GF-D8 (cell line): Measurements from ENCODE around the gene MAPK10.
"Not testable (repeated sequence)": the region's sequence is repeated elsewhere in the genome, so short reads cannot be mapped to it uniquely, and the experiment has no call there.

Source experiments
- DNase-seq: peaks from one replicate; lab custom pipeline; 2025; lab: John Stamatoyannopoulos, UW

The MAPK10 gene

DNA sequence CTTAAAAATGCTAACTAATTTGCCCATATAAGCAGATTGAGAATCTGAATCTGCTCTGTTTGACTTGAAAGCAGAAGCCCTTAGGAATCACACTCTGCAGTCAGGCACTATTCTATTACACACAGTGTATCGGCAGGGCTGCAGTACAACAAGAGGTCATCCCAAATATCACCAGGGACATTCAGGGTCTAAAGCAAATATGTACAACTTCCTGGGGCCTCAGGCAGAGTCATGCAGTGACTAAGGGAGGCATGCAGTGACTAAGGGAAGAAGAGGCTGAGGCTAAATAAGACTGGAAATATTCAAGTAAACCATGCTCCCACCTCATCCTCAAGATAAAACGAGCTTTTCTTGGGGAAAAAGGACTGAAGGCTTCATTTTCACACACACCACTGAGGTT, 20.9 kb downstream of the MAPK10 start:
- DNase-seq = no peak

DNA sequence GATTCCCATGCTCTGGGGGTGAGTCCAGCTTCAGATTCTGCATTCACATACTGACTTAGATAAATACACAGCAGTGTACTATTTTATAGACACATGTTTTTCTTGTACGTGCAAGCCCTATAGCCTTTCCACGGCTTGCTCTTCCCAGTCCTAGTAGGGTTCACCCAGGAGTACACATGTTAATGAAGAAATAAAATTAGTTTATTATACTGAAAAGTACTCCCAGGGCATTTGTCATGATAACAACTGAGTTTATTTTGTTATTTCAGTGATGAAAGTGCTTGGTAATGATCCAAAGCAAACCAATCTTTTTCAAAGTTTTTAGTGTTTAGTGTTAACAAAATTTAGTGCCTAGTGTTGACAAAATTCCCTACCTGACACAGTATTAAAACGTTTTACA, 21.3 kb downstream of the MAPK10 start:
- DNase-seq = no peak

DNA sequence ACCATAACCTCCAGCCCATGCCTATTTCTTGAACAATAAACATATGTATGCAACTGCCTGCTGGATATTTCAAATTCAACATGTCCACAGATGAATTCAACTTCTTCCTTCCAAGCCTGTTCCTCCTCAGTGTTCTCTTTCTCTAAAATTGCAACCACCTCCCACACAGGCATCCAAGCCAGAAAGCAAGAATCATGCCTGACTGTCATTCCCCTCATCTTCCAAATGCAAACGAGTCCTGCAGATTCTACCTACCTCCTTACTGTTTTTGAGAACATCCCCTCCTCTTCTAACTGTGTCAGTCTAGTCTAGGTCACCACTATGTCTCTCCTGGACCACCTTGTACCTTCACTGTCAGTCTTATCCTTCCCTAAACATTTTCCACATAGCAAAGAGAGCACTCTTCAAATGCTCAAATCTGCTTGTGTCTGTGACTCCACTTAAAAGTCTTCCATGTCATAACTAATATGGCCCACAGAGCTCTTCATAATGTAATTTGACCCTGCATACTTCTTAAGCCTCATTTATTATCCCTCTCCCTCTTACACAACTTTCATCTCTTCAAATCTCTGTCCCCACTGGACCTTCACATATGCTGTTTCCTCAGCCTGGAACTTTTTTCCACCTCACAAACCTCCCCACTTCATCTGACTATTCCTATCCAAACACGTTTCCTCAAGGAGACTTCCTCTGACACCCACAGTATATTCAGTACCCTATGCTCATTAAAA, 25.7 kb downstream of the MAPK10 start:
- DNase-seq = no peak

DNA sequence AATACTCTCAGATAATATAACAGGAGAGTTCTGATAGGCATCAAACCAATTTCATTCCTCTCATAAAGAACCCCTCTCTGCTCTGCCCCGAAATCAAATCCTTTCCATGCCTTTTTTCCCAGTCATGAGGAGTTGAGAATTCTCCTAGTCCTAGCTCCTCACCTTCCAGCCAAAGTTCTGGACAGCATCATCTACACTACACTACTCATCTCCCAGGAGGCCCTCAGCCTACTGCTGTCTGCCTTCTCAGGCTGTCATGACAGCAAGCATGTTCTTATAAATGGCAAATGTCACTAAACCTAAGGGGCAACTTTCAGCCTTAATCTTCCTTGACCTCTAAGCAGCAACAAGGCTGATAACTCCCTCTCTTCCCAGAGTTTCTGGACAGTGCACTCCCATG, 26.6 kb downstream of the MAPK10 start:
- no peak for DNase-seq

- no peak for DNase-seq
Observed at GRCh38 chr4:86330961-86331742, 28.7 kb downstream of the MAPK10 start.

- DNase-seq = not testable (repeated sequence)
Observed at GRCh38 chr4:86330411-86330810, 29.4 kb downstream of the MAPK10 start.

- no peak for DNase-seq
Observed at GRCh38 chr4:86329431-86329830, 30.4 kb downstream of the MAPK10 start.

DNA sequence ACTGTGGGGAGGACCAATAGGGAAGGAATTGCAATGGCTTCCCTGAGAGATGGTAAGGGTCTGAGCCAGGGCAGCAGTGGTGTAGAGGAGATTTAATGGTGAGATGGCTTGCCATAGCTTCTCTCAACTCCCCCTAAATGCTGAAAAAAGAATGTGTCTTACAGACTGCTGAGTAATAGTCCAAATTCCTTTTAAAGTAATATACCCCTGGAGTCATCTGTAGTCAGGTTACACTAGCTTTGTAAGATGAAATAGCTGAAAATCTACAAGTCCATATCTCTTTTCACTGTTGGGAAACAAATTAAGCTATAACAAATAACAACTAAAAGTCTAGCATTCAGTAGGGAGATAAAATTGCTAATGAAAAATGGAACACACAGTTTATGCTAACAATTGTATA, 33.5 kb downstream of the MAPK10 start:
- DNase-seq = no peak

DNA sequence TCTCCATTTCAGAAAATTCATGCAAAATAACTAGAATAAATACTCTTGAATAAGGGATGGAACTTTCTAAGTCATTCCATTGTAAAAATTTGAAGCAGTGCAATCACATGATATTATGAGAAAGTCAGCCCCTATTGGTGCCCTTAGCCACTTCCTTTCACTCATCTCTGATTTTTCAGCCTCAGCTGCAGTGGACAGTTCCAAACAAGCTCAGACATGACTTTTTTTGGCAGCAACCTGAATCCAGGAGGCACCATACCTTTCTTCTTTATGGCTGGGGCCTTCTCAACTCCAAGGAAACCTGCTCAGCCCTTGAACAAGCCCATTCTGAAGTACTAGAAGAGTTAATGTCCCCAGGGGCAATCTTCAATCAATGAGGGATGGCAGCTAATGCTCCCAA, 40.5 kb downstream of the MAPK10 start:
- DNase-seq = no peak

GRCh38 chr4:86315579-86315978, 44.3 kb downstream of the MAPK10 start:
- DNase-seq = no peak

- no peak for DNase-seq
Observed at GRCh38 chr4:86313656-86314055, 46.2 kb downstream of the MAPK10 start.

GRCh38 chr4:86307432-86307831, 52.4 kb downstream of the MAPK10 start:
- no peak for DNase-seq

GRCh38 chr4:86306816-86307215, 53.0 kb downstream of the MAPK10 start:
- DNase-seq = no peak

DNA sequence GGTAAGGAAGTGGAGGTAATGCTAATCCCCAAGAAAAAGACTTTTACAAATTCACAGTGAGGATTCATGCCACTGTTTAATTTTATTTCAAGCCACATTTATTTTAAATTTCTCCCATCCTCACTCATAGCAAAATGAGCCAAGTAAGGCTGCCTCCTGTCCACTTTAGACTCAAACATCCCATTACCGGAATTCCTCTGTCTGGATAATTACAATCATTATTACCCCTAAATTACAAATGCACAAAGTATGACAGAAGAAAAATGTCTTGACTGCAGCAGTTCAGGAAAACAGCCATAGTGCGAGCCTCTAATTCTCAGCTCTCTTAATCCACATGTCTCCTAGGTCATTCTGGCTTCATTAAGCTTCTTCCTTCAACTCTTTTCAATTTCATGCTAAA, 57.0 kb downstream of the MAPK10 start:
- DNase-seq = no peak

DNA sequence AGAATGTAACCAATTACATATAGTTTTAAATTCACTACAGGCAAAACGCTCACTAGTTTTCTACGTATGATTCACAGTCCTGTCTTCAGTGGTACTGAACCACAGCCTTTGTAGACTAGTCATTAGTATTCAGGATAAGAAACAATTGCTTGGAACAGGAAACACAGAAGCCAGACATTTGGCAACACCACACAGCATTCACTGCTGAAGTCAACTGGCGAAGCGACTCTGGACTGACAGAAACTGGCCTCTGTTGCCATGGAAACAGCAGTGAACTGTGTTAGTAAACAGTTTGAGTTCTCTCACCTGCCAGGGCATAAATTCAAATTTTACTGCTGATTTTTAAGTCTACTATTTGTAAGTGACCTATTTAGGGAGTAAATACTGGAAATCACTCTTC, 57.6 kb downstream of the MAPK10 start:
- no peak for DNase-seq

DNA sequence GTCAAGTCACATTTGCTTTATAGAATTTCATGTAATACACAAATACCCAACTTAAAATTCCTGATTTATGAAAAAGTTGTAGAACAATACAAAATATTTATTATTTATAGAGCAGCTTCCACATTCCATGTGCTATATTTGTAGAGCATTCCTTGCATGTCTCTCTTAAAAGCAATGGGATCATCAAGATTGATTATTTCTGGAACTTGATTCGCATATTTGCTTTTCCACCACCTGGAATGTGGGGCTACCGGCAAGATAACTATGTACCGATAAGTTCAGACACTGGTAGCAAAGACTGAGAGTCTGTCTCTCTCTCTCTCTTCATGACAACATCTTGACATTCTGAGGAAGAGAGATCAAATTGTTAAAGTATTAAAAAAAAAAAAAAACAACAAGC, 59.3 kb downstream of the MAPK10 start:
- no peak for DNase-seq

- no peak for DNase-seq
Observed at GRCh38 chr4:86296865-86297264, 63.0 kb downstream of the MAPK10 start.

- DNase-seq = no peak
Observed at GRCh38 chr4:86294883-86295282, 65.0 kb downstream of the MAPK10 start.

- no peak for DNase-seq
Observed at GRCh38 chr4:86291180-86291579, 68.7 kb downstream of the MAPK10 start.

DNA sequence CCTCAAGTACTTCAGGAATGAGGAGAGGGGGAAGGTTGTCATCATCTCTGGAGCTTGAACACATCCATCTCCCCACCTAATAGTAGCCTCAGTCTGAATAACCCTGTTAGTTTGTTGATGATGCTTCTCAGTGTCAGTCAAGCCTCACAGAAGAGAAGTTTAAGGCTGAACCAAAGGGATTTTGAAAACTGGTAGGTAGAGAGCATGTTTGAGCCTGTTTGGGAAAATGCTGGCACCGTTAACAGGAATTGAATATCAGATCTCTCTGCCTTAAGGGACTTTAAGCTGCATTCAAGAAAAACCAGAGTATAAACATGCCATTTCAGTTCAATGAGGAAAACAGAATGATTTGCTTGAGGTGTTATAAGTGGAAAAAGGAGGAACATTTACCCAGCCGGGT, 73.1 kb downstream of the MAPK10 start:
- DNase-seq = no peak

DNA sequence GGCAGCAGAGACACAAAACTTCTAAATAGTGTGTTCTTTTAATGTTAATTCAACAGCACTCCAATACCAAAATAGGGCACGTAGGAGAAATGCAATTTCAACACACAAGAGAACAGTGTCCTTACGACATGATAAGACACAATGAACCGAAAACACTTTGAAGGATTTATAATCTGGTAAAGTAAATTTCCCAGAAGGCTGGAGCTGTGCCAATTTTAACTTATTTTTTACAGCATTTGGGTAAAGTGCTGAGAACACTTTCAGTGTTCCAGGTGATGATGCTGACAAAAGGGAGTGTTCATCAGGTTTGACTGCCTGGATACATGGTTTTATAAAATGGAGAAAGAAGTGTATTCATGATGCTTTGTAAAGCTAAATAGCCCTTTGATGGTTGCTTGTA, 76.5 kb downstream of the MAPK10 start:
- no peak for DNase-seq

- no peak for DNase-seq
Observed at GRCh38 chr4:86280246-86280645, 79.6 kb downstream of the MAPK10 start.

DNA sequence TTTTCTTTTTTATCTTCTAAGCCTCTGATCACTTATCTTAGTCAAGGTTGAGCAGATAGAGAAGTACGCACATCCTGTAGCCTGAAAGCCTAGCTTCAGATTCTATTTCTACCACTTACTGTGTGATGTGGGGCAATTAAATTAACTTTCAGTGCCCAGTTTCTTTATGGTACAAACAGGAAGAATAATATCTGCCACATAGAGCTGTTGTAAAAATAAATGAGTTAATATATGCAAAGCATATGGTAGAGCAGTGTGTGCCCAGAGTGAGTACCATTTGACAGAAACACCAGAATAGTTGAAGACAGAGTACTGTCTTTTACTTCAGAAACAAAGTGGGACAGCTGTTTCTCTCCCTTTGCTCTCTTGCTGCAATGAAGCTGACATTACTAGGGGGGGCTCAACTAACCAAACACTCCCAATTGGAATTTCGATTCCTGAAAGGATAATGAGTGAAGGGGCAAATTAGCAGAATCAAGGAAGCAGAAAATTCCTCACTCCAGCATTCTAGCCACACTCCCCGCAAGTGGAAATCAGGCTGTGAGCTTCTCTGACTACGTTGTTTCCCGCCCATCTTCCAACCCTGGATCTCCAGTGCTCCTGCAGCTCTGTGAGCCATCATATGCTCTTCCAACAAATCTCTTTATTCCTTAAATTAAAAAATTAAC, 80.4 kb downstream of the MAPK10 start:
- DNase-seq = no peak
